ENCODE measurements around the gene COL4A2.
A peak's percentile ranks its signal among the peaks of the same experiment; 100 is the strongest.

Gene COL4A2

DNA sequence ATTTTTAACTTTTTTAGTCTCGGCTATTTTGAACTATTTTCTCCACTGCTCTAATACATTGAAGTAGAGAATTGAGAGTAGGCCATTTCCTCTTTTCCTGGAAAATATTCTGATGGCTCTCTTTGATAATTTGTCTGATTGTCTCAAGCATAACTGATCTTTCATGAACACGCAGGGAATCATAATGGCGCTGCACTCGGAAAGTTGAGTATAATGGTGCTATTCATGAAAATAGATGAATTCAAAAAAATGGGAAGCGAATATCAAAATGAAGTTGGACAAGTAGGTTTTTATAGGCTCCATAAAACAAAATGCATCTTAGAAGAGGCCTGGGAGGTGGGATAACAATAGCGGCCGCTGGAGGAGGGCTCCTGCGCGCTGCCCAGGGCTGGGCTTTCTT, 29.0 kb downstream of the COL4A2 start:
- no peak overlapping the region for H3K4me3 Mint-ChIP-seq
- H3K36me3 Mint-ChIP-seq (ENCODE audit: low read depth): peaks cover 35% of the 10 kb centered on the region

DNA sequence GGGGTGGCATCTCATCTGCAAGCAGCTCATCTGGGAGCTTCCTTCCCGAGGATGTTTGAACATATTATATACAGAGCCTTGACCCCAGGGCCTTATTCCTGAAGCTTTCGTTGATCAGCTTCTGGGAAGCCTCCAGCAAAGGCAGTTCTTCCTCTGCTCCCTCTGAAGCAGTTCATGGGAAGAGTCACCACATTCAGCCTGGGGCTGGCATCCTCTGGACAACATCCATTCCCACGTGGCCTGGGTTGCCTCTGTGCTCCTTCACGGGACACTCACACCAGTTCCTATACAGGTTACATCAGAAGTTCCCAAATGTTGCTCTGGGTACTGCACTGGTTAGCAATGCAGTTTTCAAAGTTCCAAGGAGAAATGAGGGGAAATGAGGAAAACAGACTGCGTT, 29.6 kb downstream of the COL4A2 start:
- no peaks in the 10 kb centered on the region for H3K9me3 Mint-ChIP-seq
- TF ChIP-seq, protein P1, sequence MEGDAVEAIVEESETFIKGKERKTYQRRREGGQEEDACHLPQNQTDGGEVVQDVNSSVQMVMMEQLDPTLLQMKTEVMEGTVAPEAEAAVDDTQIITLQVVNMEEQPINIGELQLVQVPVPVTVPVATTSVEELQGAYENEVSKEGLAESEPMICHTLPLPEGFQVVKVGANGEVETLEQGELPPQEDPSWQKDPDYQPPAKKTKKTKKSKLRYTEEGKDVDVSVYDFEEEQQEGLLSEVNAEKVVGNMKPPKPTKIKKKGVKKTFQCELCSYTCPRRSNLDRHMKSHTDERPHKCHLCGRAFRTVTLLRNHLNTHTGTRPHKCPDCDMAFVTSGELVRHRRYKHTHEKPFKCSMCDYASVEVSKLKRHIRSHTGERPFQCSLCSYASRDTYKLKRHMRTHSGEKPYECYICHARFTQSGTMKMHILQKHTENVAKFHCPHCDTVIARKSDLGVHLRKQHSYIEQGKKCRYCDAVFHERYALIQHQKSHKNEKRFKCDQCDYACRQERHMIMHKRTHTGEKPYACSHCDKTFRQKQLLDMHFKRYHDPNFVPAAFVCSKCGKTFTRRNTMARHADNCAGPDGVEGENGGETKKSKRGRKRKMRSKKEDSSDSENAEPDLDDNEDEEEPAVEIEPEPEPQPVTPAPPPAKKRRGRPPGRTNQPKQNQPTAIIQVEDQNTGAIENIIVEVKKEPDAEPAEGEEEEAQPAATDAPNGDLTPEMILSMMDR (IDR thresholded peaks at IDR 0.05; ENCODE audit: unreplicated experiment in 3 of 3): no peak
- H3K4me1 Mint-ChIP-seq: peaks cover 80% of the 10 kb centered on the region
- no peaks in the 10 kb centered on the region for H3K27me3 Mint-ChIP-seq (ENCODE audit: low read depth)
- peaks cover 30% of the 10 kb centered on the region for H3K36me3 Mint-ChIP-seq (ENCODE audit: low read depth)
- peak overlapping the region in 2 of 3 experiments; percentile 73 to 97 for H3K27ac Mint-ChIP-seq
- H3K4me3 Mint-ChIP-seq: no peak overlapping the region

More for the DNA sequence above, 29.0 kb downstream of the COL4A2 start:
- Mint-ChIP-seq H3K4me1 (peaks cover 80% of the 10 kb centered on the region), H3K9me3 (no peaks in the 10 kb centered on the region), H3K27me3 (ENCODE audit: low read depth) (no peaks in the 10 kb centered on the region), H3K27ac (peak overlapping the region; percentile 20 to 97 (median 29))
- TF ChIP-seq, protein P1 (IDR thresholded peaks at IDR 0.05; ENCODE audit: unreplicated experiment in 3 of 3): no peak

DNA sequence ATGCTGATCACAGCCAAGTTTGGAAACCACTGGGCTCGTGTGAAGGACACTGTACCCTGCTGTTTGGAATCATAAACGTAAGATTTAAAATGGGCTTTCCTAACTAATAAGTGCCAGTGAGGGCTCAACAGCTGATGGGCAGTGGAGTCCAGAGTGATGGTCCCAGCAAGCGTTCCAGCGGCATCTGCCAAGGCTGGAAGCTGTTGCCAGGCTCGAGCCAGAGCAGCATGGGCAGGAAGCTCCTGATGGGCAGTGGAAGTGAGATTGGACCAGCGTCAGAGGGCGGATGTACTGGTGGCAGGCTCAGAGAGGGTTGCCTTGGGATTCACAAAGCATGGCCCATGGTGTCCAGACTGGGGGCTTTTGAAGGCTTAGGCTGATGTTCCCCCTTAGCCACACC, 30.2 kb downstream of the COL4A2 start:
- H3K27me3 Mint-ChIP-seq (ENCODE audit: low read depth): no peaks in the 10 kb centered on the region
- H3K4me3 Mint-ChIP-seq: no peak overlapping the region
- peaks cover 26% of the 10 kb centered on the region for H3K36me3 Mint-ChIP-seq (ENCODE audit: low read depth)
- peak overlapping the region; percentile 73 to 97 (median 94) for H3K27ac Mint-ChIP-seq
- no peaks in the 10 kb centered on the region for H3K9me3 Mint-ChIP-seq
- TF ChIP-seq, protein P1 (IDR thresholded peaks at IDR 0.05; ENCODE audit: unreplicated experiment in 3 of 3): no peak
- H3K4me1 Mint-ChIP-seq: peaks cover 81% of the 10 kb centered on the region

DNA sequence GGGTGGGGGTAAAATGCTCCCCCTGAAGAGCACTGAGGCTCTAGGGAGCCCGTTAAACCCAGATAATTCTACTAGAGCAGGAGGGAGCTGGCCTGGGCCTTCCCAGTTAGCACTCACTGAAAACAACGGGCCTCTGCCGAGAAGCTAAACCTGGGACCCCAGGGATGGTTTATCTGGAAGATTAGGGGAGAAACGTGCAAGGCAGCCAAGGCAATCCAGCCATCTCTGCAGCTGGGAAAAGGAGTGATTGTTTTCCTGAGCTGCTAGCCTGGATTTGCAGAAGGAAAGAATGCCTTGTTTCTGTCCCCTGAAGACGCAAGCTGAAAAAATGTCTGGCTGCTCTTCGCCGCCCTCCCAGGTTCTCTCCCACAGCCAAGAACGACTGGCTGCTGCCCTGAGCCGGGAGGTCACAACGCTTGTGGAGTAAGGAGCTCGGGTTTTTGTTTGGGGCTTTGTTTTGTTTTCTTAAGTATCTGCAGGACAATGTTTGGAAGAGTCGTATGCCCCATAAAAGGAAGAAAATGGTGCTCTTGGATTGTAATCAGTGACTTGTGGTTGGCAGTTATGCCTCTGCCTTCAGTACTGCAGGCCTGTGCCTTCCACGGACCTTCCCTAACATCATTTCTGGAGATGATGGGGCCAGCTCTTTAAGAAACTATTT, 31.5 kb downstream of the COL4A2 start:
- H3K36me3 Mint-ChIP-seq (ENCODE audit: low read depth): peaks cover 20% of the 10 kb centered on the region
- H3K4me3 Mint-ChIP-seq: peak overlapping the region in 2 of 3 experiments; percentile 35 to 40
- H3K27me3 Mint-ChIP-seq (ENCODE audit: low read depth): no peaks in the 10 kb centered on the region
- H3K27ac Mint-ChIP-seq: peak overlapping the region; percentile 91 to 97 (median 94)
- peaks cover 75% of the 10 kb centered on the region for H3K4me1 Mint-ChIP-seq
- H3K9me3 Mint-ChIP-seq: no peaks in the 10 kb centered on the region
- TF ChIP-seq, protein P1 (IDR thresholded peaks at IDR 0.05; ENCODE audit: unreplicated experiment in 3 of 3): no peak

DNA sequence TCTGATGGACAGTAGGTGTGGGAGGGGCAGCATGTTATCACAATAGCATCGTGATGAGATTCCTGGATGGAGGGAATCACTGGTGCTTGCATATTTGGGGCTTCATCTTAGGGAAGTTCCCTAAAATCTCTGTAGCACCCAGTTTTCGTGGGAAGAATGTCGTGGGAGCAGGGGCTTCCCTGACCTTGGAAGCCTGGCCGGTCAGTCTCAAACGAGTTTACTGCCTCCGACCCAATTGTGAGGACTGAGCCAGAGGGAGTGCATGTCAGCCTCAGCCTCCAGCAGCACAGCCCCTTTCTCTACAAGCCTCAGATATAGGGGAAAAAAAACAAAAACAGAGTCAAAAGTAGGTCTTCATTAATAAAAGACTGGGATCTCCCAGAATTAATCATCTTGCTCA, 32.2 kb downstream of the COL4A2 start:
- H3K27me3 Mint-ChIP-seq (ENCODE audit: low read depth): no peaks in the 10 kb centered on the region
- H3K4me1 Mint-ChIP-seq: peaks cover 73% of the 10 kb centered on the region
- peak overlapping the region in 1 of 3 experiments; percentile 40 for H3K4me3 Mint-ChIP-seq
- no peaks in the 10 kb centered on the region for H3K9me3 Mint-ChIP-seq
- TF ChIP-seq, protein P1 (IDR thresholded peaks at IDR 0.05; ENCODE audit: unreplicated experiment in 3 of 3): no peak
- H3K36me3 Mint-ChIP-seq (ENCODE audit: low read depth): peaks cover 24% of the 10 kb centered on the region
- peak overlapping the region; percentile 91 to 97 (median 94) for H3K27ac Mint-ChIP-seq
